Testis (tissue), 2 donors: ENCODE data around the gene IFT22.

ENCODE experiments used
- POLR2A ChIP-seq: fragments of 450-650 bp; IDR thresholded peaks from one replicate; pipeline ENCODE4 v1.6.1; 2017; ENCODE audit warnings: antibody characterized with exemption, mild to moderate bottlenecking, moderate library complexity
- TF ChIP-seq, protein P1 (sequence below), 3 experiments: fragments of 450-650 bp in 2 of 3; fragments of 200-600 bp in 1 of 3; sonication (generic) in 1 of 3; IDR thresholded peaks; one replicate each; pipeline ENCODE4 v1.5.1; 2016 to 2019; ENCODE audit warnings: antibody characterized with exemption in 3 of 3, mild to moderate bottlenecking in 2 of 3, moderate library complexity in 1 of 3

DNA sequence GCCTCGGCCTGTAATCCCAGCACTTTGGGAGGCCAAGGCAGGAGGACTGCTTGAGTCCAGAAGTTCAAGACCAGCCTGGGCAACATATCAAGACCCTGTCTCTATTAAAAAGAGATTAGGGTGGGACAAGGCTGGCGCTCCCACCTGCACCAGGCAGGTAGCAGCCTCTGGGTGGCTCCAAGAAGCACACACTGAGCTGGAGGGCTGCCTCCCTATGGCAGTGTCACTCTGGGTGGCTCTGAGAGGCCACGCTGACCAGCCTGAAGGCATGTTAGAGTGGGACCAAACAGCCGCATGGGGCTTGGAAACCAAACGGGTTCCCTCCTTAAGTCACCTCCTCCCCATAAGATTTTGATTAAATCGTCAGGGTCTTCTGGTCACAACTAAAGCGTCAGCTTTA lies 21.3 kb upstream of the IFT22 start:
- TF ChIP-seq, protein P1, sequence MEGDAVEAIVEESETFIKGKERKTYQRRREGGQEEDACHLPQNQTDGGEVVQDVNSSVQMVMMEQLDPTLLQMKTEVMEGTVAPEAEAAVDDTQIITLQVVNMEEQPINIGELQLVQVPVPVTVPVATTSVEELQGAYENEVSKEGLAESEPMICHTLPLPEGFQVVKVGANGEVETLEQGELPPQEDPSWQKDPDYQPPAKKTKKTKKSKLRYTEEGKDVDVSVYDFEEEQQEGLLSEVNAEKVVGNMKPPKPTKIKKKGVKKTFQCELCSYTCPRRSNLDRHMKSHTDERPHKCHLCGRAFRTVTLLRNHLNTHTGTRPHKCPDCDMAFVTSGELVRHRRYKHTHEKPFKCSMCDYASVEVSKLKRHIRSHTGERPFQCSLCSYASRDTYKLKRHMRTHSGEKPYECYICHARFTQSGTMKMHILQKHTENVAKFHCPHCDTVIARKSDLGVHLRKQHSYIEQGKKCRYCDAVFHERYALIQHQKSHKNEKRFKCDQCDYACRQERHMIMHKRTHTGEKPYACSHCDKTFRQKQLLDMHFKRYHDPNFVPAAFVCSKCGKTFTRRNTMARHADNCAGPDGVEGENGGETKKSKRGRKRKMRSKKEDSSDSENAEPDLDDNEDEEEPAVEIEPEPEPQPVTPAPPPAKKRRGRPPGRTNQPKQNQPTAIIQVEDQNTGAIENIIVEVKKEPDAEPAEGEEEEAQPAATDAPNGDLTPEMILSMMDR (IDR thresholded peaks at IDR 0.05) = no peak
- TF ChIP-seq POLR2A = no peak
